GM19463 (cell line): Measurements from ENCODE around the gene ZDHHC13.

Experiments used
- ATAC-seq: cut with Tn5 transposase; IDR thresholded peaks from one replicate; pipeline ENCODE4 v1.9.1; 2021; ENCODE audit warnings: mild to moderate bottlenecking, moderate library complexity; ENCODE audit not compliant: unreplicated experiment

ZDHHC13 gene

GRCh38 chr11:19164230-19164855 is 47.4 kb downstream of the ZDHHC13 start:
- ATAC-seq = no peak

DNA sequence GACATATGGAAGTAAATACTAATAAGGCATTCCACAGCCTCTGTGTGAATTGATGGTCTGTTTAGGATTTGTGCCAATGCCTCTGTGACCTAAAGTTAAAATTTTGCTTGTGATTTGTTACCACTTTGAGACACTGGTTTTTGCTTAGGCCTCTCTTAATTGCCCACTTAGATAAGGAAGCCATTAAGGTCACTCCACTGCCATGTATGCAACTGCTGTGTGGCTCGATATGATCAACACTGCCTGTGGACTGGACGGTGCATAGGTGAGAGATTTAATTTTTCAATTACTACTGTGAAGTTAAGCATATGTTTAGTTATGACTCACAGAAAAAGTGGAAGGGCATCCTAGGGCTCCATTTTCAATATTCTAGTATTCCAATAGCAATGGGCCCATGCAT is 47.9 kb downstream of the ZDHHC13 start:
- no peak for ATAC-seq

DNA sequence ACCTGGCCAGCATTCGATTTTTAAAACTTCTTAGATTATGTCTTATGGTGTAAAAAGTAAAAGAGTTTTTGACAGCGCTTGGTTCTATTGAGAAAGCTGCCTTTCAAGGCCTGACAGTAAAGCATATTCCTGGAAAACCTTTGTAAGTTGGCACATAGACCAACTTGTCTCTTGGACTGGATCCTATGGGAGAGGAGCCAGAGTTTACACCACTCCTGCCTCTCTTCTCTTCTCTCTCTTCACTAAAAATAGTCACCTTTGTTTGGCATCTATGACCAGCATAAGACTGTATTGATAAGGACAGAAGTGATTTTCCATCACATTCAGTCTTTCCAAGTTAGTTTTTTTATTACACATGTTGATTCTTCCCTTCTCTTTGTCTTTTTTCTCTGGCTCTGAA is 51.1 kb downstream of the ZDHHC13 start:
- no peak for ATAC-seq

DNA sequence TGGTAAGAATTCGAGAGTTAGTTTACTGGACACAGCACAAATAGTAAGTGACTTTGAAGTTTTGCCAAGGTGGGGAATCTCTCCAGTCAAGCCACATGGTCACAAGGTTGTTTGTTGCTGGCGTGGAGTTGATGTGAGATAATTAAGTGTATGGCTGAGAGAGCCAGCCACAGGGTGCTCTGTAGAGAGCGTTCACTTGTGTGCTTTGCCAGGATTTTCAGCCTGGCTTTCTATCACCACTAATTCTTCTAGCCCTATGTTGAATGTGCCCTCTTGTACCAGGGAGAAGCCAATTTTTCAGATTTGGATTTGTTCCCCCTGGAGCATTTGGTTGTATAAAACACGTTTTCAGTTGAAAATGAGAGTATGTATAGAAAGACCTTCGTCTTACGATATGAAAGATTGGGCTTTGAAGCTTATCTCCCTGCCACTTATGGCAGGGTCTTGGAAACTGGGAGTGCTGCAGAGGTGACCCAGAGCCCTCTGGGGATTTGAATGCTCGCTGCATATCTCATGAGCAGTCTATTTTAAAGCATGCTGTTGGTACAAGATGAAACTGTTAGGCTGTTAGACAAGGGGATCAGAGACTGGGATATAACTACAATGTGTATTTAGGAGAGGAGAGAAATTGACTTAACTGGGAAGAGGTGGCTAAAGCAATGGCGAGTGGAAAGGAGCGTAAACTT is 56.2 kb downstream of the ZDHHC13 start:
- ATAC-seq = no peak

DNA sequence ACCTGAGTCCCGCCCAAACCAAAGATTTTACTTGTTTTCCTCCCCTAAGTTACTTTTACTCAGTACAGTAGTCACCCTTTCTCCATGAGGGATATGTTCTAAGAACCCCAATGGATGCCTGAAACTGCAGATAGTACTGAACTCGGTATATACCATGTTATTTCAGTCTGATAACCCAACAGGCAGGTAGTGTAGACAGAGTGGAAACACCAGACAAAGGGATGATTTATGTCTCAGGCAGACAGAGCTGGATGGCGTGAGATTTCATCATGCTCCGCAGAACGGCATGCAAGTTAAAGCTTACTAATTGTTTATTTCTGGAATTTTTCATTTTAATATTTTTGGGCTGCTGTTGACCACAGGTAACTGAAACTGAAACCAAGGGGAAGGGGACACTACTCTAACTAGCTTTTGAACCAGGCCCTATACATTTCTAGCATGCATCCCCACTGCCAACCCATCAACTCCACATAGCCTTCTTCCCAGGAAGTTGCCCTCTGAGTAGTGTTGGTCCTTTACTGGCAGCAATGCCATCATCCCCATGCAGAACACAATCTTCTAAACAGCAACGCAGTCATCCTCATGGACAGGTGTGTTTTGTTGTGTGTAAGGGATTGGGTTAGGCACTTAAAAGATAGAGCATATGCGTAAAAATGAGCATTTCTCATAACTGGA is 57.1 kb downstream of the ZDHHC13 start:
- no peak for ATAC-seq

GRCh38 chr11:19176629-19177186 is 59.7 kb downstream of the ZDHHC13 start:
- ATAC-seq = no peak

DNA sequence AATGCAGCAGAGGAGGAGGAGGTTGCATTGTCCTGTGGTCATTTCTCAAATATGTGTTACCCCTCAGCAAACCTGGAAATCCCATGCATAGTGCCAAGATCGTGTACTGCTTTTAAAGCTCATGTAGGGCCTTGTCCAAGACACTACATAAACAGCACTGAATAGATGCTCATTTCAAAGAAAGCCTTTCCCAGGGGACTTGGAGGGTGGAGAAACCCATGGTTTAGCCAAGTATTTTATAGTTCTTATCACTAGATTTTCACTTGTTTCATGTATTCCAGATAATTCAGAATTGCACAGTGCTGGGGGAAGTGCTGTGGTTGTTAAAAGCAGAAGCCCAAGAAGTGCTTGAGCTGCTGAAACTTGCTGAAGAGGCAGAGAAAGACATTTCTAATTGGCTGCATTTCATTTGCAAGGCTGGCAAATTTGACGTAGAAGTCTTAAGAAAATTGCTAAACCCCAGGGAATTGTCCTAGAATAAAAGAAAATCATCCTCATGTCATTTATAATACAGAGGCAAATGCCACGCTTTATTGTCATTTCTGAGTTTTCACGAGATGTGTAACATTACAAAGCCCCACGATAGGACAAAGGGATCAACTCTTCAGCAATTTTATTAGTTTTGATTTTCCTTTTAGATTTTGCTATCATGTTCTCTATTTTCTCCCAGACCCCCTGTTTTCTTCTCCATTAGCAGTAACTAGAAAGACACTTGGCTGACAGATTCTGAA is 64.7 kb downstream of the ZDHHC13 start:
- ATAC-seq = no peak

GRCh38 chr11:19183646-19184045 is 66.7 kb downstream of the ZDHHC13 start:
- no peak for ATAC-seq

- ATAC-seq = no peak
Measured at GRCh38 chr11:19185036-19185435, 68.1 kb downstream of the ZDHHC13 start.

DNA sequence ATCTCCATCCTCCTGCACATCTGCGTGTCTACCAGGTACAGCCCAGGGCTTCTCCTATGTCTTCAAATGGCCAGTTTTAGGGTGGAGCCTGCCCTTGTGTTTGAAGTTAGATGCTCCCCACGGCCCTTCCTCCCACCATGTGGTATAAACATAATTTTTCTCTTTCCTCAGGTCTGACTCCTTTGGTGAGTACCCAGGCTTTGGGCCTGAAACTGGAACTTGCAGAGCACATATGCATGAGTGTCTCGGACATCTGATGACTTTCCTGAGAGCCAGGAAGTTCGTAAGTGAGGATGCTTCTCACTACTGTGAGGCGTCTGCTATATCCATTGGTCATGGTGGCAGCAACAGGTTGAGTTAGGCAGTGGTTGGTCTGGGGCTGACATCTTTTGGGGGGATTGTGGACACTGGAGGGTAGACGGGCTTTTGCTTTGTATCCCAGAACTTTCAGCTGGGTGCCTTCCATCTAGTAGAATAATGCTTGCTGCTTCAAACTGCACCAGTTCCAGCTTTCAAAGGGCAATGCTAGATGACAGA is 68.6 kb downstream of the ZDHHC13 start:
- ATAC-seq = no peak

DNA sequence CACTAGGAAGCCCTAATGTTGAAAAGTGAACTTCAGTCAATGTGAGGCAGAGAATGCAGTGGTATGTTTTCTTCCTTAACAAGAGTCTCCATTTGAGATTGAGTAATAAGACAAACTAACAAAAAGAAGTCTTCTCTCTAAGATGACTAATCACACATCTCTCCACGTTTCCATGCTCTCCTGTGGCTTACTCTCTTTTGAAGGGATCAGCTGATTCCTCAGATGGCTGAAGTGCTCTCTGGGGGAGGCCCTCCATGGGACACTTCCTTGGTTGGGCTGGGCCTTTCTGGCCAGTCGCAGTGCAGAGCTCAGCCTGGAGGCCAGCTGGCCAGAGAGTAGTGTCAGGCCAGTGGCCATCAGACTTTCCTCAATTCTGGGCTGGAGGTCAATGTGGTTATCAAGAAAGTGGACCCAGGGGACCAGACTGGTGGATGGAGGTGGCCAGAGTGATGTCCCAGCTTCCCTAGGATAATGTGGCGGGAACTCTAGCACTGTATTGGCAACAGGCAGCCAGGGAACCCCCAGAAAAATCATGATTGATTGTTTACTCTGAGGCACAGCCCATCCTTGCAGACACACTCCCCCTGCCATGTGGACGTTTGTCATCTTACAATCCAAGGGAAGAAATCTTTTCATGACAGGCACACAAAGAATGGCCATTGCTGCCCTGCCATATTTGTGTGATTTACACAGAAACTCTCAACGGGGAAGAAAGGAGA is 70.3 kb downstream of the ZDHHC13 start:
- no peak for ATAC-seq

DNA sequence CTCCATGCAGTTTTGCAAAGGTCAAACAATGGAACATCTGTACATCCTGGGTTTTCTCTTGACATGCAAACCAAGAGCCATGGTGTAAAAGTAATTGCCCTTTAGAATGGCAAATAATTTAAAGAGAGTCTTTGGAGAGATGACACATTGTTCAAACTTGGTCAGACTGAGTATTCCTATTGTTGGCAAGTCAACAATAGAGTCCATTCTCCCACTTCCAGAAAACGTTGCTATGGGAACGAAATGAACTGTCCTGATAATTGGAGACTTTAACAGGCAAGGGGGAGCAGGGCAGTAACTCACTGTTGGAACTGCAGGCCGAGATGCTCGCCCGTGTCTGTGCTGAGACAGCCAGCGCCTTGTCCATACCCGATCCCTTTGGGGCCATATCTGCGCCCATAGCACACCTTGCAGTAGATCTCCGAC is 70.9 kb downstream of the ZDHHC13 start:
- no peak for ATAC-seq

DNA sequence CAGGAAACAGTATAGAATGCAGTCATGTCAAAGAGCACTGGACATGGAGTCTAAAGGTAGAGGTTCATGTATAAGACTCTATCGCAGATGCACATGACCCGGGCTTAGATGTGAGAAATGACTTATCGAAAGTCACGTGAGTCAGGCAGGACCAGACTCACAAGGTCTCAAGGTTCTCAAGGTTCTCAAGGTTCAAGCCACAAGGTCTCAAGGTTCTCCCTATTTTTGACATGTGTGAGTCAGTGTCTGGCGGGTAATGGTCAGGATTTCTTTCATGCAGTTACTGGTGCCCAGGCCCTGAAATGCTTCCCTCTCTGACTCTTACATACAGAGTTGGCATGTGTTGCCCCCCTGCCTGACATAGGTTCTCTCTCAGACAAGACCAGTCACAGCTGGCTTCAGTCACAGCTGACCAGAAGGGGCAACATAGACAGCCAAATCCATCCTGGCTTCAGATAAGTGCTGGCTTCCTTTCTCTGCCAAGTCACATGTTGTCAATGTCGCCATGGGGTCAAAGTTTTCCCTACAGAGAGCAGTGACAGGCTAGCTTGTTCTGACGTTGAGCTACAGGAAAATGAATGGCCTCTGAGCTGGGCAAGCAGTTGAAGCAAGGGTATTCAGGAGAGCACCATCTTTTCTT is 74.7 kb downstream of the ZDHHC13 start:
- no peak for ATAC-seq

DNA sequence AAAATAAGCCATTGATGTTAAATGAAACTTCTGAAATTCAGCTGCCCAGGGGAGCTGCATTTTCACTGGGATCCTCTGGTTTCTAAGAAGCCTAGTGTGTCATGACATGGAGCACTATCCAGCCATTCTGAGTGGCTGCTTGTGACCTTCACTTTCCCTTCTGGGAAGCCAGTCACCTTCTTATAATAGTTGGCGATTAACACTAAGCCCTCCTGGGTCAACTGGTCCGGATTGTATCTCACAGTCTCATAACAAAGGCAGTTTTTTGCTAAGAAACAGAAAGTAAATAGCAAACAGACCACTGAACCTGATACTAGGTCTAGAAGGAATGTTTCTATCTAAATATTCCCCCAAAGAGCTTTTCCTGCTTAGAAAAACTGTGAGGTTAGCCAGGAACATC is 76.9 kb downstream of the ZDHHC13 start:
- no peak for ATAC-seq

DNA sequence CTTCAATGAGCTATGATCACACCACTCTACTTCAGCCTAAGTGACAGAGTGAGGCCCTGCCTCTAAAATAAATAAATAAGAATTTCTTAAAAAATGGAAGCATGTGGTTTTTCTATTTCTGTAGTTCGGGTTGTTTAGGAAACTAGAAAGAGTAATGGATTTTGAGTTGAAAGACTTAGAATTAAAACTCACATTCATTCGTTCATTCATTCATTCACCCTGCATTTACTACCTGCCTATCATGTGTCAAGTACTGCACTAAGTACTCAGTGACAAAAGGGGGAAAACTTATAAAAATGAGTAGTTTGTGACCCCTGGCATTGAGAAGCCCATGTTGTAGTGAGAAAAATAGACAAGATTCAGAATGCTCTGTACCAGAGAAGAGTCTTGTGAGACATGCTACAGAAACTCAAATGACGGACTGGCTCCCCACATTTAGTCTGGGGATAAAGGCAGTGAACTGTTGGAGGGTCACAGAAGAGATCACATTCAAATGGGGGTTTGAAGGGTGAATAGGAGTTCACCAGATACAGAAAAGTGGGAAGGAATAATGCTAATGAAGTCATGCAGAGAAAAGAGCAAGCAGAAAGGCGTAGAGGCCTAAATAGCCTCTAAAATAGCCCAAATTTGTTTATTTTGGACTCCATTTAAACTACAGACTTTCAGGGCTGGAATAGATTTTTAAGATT is 77.8 kb downstream of the ZDHHC13 start:
- ATAC-seq = no peak

- ATAC-seq = no peak
Measured at GRCh38 chr11:19196432-19196831, 79.5 kb downstream of the ZDHHC13 start.

DNA sequence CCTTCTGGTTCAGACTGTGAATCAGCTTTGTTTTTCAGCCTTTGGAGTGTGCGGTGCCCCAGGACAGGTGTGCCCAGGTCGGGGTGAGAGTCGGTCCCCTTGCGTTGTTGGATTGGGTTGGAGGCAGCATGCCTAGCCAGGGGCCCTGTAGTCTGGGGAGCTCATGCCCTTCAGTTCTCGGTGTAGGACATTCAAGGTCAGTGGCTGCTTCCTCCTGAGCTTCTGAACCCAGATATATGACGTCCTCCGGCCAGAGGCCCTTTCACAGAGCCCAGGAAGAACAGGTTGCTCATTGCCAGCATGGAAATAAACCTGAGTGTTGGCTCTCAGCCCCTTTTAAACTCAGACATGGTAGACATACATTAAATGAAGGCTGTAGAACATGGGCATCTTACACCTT is 82.1 kb downstream of the ZDHHC13 start:
- ATAC-seq = no peak

DNA sequence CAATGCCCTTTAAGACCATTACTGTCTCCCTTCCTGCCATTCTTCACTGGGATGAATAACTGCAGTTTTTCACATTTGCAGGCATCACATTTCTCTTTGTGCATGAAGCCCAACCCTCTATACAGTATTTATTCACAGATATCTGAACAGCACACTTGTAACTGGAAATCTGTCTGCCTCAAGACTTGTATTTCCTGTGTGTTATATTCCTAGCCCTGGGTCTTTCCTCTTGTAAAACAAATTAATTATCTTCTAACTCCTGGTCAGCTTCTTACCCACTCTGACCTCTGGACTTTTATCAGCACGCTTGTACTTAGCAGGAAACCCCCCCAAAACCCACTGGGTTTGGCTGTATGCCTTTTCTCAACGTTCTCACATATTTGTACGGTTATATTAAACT is 82.8 kb downstream of the ZDHHC13 start:
- no peak for ATAC-seq
